DOHH2 (cell line): ENCODE data around the gene GPX1.
"Not testable (repeated sequence)": the region's sequence is repeated elsewhere in the genome, so short reads cannot be mapped to it uniquely, and the experiment has no call there.

Experiments used
- H3F3A ChIP-seq: fragments of 200-600 bp; sonication (generic), shearing (Covaris generic); 2 replicates; pipeline ENCODE4 v1.6.0; 2016; ENCODE audit warnings: antibody characterized with exemption, mild to moderate bottlenecking; ENCODE audit not compliant: control insufficient read depth, insufficient read depth
- H3K27ac ChIP-seq: fragments of 200-600 bp; sonication (generic); 2 replicates; pipeline ENCODE4 v1.5.1; 2014; ENCODE audit warnings: low read depth, mild to moderate bottlenecking, low read length, moderate library complexity
- H3K27me3 ChIP-seq: fragments of 200-600 bp; sonication (generic); 2 replicates; pipeline ENCODE4 v1.6.1; 2014; ENCODE audit warnings: mild to moderate bottlenecking, low read length, mixed read lengths; ENCODE audit not compliant: control insufficient read depth
- H3K36me3 ChIP-seq: fragments of 200-600 bp; sonication (generic); 2 replicates; pipeline ENCODE4 v1.6.1; 2014; ENCODE audit warnings: mild to moderate bottlenecking, low read length, moderate library complexity, mixed read lengths; ENCODE audit not compliant: control insufficient read depth
- H3K4me1 ChIP-seq: fragments of 200-600 bp; sonication (generic); 2 replicates; pipeline ENCODE4 v1.6.1; 2014; ENCODE audit warnings: mild to moderate bottlenecking, low read length, mixed read lengths; ENCODE audit not compliant: control insufficient read depth
- H3K4me2 ChIP-seq: fragments of 200-600 bp; sonication (generic); 2 replicates; pipeline ENCODE4 v1.6.0; 2014; ENCODE audit warnings: mild to moderate bottlenecking, low read length, moderate library complexity
- H3K4me3 ChIP-seq: fragments of 200-600 bp; sonication (generic); 2 replicates; pipeline ENCODE4 v1.5.1; 2014; ENCODE audit warnings: mild to moderate bottlenecking, low read length, mixed read lengths
- H3K79me2 ChIP-seq: fragments of 200-600 bp; sonication (generic); 2 replicates; pipeline ENCODE4 v1.6.1; 2014; ENCODE audit warnings: mild to moderate bottlenecking, low read length, mixed read lengths; ENCODE audit not compliant: control insufficient read depth
- H3K9me2 ChIP-seq: fragments of 200-600 bp; sonication (generic); replicated peaks from 2 replicates; pipeline ENCODE4 v1.6.1; 2014; ENCODE audit warnings: mild to moderate bottlenecking, low read length, mixed read lengths; ENCODE audit not compliant: control insufficient read depth
- H3K9me3 ChIP-seq: fragments of 200-600 bp; sonication (generic); 2 replicates; pipeline ENCODE4 v1.6.1; 2014; ENCODE audit warnings: antibody characterized with exemption, low read length, mixed read lengths; ENCODE audit not compliant: control insufficient read depth, insufficient read depth
- H4K20me1 ChIP-seq: fragments of 200-600 bp; sonication (generic); 2 replicates; pipeline ENCODE4 v1.6.0; 2014; ENCODE audit warnings: low read depth, mild to moderate bottlenecking, antibody characterized with exemption, low read length, moderate library complexity; ENCODE audit not compliant: control insufficient read depth, insufficient read depth
- EZH2phosphoT487 ChIP-seq: fragments of 200-600 bp; sonication (generic); IDR thresholded peaks from 2 replicates; pipeline ENCODE4 v1.6.1; 2017; ENCODE audit warnings: borderline replicate concordance, mild to moderate bottlenecking, antibody characterized with exemption, low read length, moderate library complexity, mixed read lengths
- TF ChIP-seq, protein P1 (sequence below): fragments of 200-600 bp; sonication (generic); IDR thresholded peaks from one replicate; pipeline ENCODE4 v1.5.1; 2014; ENCODE audit warnings: antibody characterized with exemption, mild to moderate bottlenecking, low read depth, low read length; ENCODE audit not compliant: poor library complexity, severe bottlenecking

GPX1 gene

GRCh38 chr3:49358217-49358883, at the start of gene GPX1:
TSS of gene GPX1 (minus strand) at chr3:49358353. CDS start at chr3:49358278, 75 bp downstream.
- H3K79me2 ChIP-seq: peaks cover 26% of the 10 kb centered on the region
- peak within 1 kb of the TSS; percentile 92 for H3K4me3 ChIP-seq
- H4K20me1 ChIP-seq: 0 out of 2 replicates have a peak, but pooled peaks cover 2% of the 10 kb centered on the region
- H3F3A ChIP-seq: peaks cover 31% of the 10 kb centered on the region
- H3K36me3 ChIP-seq: peaks cover 64% of the 10 kb centered on the region
- no peaks in the 10 kb centered on the region for H3K27me3 ChIP-seq
- H3K4me1 ChIP-seq: peaks cover 31% of the 10 kb centered on the region
- peak within 1 kb of the TSS; percentile 94 for H3K4me2 ChIP-seq
- no peak for TF ChIP-seq EZH2phosphoT487
- TF ChIP-seq, protein P1, sequence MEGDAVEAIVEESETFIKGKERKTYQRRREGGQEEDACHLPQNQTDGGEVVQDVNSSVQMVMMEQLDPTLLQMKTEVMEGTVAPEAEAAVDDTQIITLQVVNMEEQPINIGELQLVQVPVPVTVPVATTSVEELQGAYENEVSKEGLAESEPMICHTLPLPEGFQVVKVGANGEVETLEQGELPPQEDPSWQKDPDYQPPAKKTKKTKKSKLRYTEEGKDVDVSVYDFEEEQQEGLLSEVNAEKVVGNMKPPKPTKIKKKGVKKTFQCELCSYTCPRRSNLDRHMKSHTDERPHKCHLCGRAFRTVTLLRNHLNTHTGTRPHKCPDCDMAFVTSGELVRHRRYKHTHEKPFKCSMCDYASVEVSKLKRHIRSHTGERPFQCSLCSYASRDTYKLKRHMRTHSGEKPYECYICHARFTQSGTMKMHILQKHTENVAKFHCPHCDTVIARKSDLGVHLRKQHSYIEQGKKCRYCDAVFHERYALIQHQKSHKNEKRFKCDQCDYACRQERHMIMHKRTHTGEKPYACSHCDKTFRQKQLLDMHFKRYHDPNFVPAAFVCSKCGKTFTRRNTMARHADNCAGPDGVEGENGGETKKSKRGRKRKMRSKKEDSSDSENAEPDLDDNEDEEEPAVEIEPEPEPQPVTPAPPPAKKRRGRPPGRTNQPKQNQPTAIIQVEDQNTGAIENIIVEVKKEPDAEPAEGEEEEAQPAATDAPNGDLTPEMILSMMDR: no peak
- no peaks in the 10 kb centered on the region for H3K9me3 ChIP-seq
- H3K9me2 ChIP-seq: no peaks in the 10 kb centered on the region
- peak within 1 kb of the TSS; percentile 66 for H3K27ac ChIP-seq

GRCh38 chr3:49406571-49407565, 48.7 kb upstream of the GPX1 start:
- H3K27me3 ChIP-seq: no peaks in the 10 kb centered on the region
- no peak overlapping the region for H3K4me3 ChIP-seq
- no peaks in the 10 kb centered on the region for H3K9me2 ChIP-seq
- H4K20me1 ChIP-seq: peaks cover 39% of the 10 kb centered on the region
- no peaks in the 10 kb centered on the region for H3K9me3 ChIP-seq
- peaks cover 58% of the 10 kb centered on the region for H3K36me3 ChIP-seq
- TF ChIP-seq, protein P1: no peak
- TF ChIP-seq EZH2phosphoT487: no peak
- no peak overlapping the region for H3K27ac ChIP-seq
- H3K4me1 ChIP-seq: peaks cover 59% of the 10 kb centered on the region
- peaks cover 99% of the 10 kb centered on the region for H3K79me2 ChIP-seq
- peaks cover 3% of the 10 kb centered on the region; the same call in 1 of the 2 replicates for H3F3A ChIP-seq
- H3K4me2 ChIP-seq: no peak overlapping the region

DNA sequence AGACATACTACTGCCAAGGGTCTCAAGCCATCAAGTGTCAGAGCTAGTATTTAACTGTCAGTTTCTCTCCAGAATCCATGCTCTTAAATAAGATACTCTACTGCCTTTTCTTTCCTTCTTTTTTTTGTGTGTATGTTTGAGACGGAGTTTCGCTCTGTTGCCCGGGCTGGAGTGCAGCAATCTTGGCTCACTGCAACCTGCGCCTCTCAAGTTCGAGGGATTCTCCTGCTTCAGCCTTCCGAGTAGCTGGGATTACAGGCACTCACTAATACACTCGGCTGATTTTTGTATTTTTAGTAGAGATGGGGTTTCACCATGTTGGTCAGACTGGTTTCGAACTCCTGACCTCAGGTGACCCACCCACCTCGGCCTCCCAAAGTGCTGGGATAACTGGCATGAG, 47.4 kb upstream of the GPX1 start:
- H4K20me1 ChIP-seq: peaks cover 40% of the 10 kb centered on the region
- H3K79me2 ChIP-seq: peaks cover 100% of the 10 kb centered on the region
- H3K4me3 ChIP-seq, H3K27ac ChIP-seq, H3K9me2 ChIP-seq, H3K27me3 ChIP-seq, H3K4me2 ChIP-seq, H3K9me3 ChIP-seq, H3F3A ChIP-seq: not testable (repeated sequence)
- H3K4me1 ChIP-seq: peaks cover 69% of the 10 kb centered on the region
- H3K36me3 ChIP-seq: peaks cover 55% of the 10 kb centered on the region

GRCh38 chr3:49403891-49404290, 45.7 kb upstream of the GPX1 start:
- H3K9me3 ChIP-seq: no peaks in the 10 kb centered on the region
- no peak for TF ChIP-seq EZH2phosphoT487
- TF ChIP-seq, protein P1: no peak
- H3K79me2 ChIP-seq: peaks cover 100% of the 10 kb centered on the region
- no peak overlapping the region for H3K4me2 ChIP-seq
- no peaks in the 10 kb centered on the region for H3K27me3 ChIP-seq
- H3K4me3 ChIP-seq: no peak overlapping the region
- H3K4me1 ChIP-seq: peaks cover 69% of the 10 kb centered on the region
- H3F3A ChIP-seq: peaks cover 5% of the 10 kb centered on the region
- peaks cover 28% of the 10 kb centered on the region for H4K20me1 ChIP-seq
- H3K9me2 ChIP-seq: no peaks in the 10 kb centered on the region
- H3K36me3 ChIP-seq: peaks cover 49% of the 10 kb centered on the region
- H3K27ac ChIP-seq: no peak overlapping the region
